ENCODE measurements around the gene MTHFD1. TPM values are rescaled to one million over a fixed set of nuclear protein-coding genes. Genes with fewer than 3 reads are reported as not detected.

Gene MTHFD1
- total RNA-seq, 4 donors from 2014 or later, result 18.4 to 47.0 (median 25.4) TPM

GRCh38 chr14:64491637-64492036, 103.5 kb downstream of the MTHFD1 start:
- DNase-seq, result no peak
- Histone ChIP-seq H3K27ac (no peak overlapping the region), H3K9me3 (no peaks in the 10 kb centered on the region), H3K27me3 (no peaks in the 10 kb centered on the region), H3K36me3 (peaks cover 0 to 41% (median 0%) of the 10 kb centered on the region in 3 donors), H3K4me3 (no peak overlapping the region), H3K4me1 (peaks cover 0 to 3% (median 0%) of the 10 kb centered on the region in 4 donors)
- TF ChIP-seq POLR2A (IDR thresholded peaks at IDR 0.05), result no peak
- TF ChIP-seq CTCF (IDR thresholded peaks at IDR 0.05), result no peak

GRCh38 chr14:64493455-64493854, 105.3 kb downstream of the MTHFD1 start:
- peaks cover 0 to 23% (median 0%) of the 10 kb centered on the region in 3 donors for H3K36me3 ChIP-seq
- H3K27me3 ChIP-seq, result no peaks in the 10 kb centered on the region
- DNase-seq, result no peak
- peaks cover 0 to 3% (median 0%) of the 10 kb centered on the region in 4 donors for H3K4me1 ChIP-seq
- H3K4me3 ChIP-seq, result no peak overlapping the region
- H3K9me3 ChIP-seq, result no peaks in the 10 kb centered on the region
- TF ChIP-seq POLR2A (IDR thresholded peaks at IDR 0.05) (no peak), CTCF (IDR thresholded peaks at IDR 0.05) (no peak)
- H3K27ac ChIP-seq, result no peak overlapping the region

- peaks cover 0 to 9% (median 0%) of the 10 kb centered on the region in 3 donors for H3K36me3 ChIP-seq
- no peak overlapping the region for H3K4me3 ChIP-seq
- peaks cover 0 to 7% (median 3%) of the 10 kb centered on the region in 4 donors for H3K4me1 ChIP-seq
- no peak overlapping the region for H3K27ac ChIP-seq
- H3K9me3 ChIP-seq, result no peaks in the 10 kb centered on the region
- TF ChIP-seq POLR2A (IDR thresholded peaks at IDR 0.05), result no peak
- no peak for TF ChIP-seq CTCF (IDR thresholded peaks at IDR 0.05)
- no peak for DNase-seq
- H3K27me3 ChIP-seq, result no peaks in the 10 kb centered on the region
These were observed 107.1 kb downstream of the MTHFD1 start for GRCh38 chr14:64495252-64495651.

- no peak for DNase-seq
- H3K4me3 ChIP-seq, result no peak overlapping the region
- H3K36me3 ChIP-seq, result peaks cover 0 to 9% (median 0%) of the 10 kb centered on the region in 3 donors
- H3K9me3 ChIP-seq, result no peaks in the 10 kb centered on the region
- TF ChIP-seq CTCF (IDR thresholded peaks at IDR 0.05), result no peak
- TF ChIP-seq POLR2A (IDR thresholded peaks at IDR 0.05), result no peak
- no peaks in the 10 kb centered on the region for H3K27me3 ChIP-seq
- H3K4me1 ChIP-seq, result peaks cover 2 to 22% (median 11%) of the 10 kb centered on the region in 4 donors
- no peak overlapping the region for H3K27ac ChIP-seq
These were observed 108.6 kb downstream of the MTHFD1 start for GRCh38 chr14:64496764-64497163.

GRCh38 chr14:64500088-64500487, 111.9 kb downstream of the MTHFD1 start:
- Histone ChIP-seq H3K4me1 (peaks cover 5 to 32% (median 14%) of the 10 kb centered on the region in 4 donors), H3K4me3 (no peak overlapping the region), H3K27me3 (no peaks in the 10 kb centered on the region), H3K9me3 (no peaks in the 10 kb centered on the region), H3K27ac (no peak overlapping the region), H3K36me3 (peaks cover 0 to 7% (median 0%) of the 10 kb centered on the region in 3 donors)
- TF ChIP-seq POLR2A (IDR thresholded peaks at IDR 0.05) (no peak), CTCF (IDR thresholded peaks at IDR 0.05) (no peak)
- no peak for DNase-seq
